ENCODE data around the gene VIT.

The VIT gene

DNA sequence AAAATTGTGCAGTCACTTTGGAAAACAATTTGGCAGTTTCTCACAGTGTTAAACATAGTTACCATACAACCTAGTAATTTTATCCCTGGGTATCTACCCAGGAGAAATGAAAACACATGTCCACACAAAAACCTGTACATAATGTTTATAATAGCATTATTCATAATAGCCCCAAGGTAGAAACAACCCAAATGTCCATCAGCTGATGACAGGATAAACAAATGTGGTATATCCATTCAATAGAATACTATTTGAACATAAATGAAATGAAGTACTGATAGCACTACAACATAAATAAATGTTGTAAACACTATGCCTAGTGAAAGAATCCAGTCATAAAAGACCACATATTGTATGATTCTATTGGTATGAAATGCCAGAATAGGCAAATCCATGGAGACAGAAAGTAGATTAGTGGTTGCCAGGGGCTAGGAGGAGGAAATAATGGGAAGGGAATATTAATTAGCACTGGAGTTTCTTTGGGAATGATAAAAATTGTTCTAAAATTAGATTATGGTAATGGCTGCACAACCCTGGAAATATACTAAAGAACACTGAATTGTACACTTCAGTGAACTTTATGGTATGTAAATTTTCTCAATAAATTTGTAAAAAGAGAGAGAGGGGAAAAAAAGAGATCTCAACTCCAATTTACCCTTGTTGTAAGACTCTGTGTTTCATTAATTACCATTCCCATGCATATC, 20.8 kb upstream of the VIT start:
- no peak overlapping the region for H3K4me3 ChIP-seq (ENCODE audit: low read depth, low read length)
- DNase-seq (ENCODE audit: low read depth) = no peak
- no peak for TF ChIP-seq CTCF (IDR thresholded peaks at IDR 0.05; ENCODE audit: insufficient read depth, low read depth, low read length, missing control alignments)

DNA sequence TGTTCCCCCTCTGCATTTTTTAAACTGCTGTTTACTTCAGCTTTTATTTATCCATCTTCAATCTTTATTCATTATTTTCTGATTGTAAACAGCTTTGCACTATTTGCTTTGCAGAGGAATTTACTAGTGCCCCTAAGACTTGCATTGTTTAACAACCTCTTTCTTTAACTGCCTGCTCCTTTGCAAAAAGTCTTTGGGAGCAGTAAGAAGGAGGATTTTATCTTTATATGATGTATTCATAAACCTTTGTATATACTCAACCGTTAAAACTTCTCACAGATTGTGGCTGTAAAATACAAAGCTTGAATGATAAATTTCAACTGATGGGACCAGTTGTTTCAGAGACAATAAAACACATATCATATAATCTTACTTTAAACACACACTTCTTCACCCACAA, 20.1 kb upstream of the VIT start:
- DNase-seq (ENCODE audit: low read depth) = no peak
- TF ChIP-seq CTCF (IDR thresholded peaks at IDR 0.05; ENCODE audit: insufficient read depth, low read depth, low read length, missing control alignments) = no peak
- H3K4me3 ChIP-seq (ENCODE audit: low read depth, low read length) = no peak overlapping the region

DNA sequence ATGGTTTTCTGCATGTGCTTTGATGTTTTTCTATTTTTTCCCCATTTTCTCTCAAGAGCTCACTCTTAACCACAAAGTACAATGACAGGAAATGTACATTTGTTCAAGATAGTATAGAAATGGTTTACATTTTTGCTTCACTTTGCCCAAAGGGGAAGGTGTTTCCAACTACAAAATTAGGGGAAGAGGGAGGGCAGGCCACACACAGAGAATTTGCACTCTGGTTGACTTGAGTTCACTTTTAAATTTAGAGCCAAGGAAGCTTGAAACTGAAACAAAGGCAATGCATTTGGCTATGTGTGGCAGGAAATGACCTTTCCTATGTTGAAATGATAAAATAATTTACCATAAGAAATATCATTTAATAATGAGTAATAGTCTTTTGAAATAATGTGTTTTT, 19.1 kb upstream of the VIT start:
- H3K4me3 ChIP-seq (ENCODE audit: low read depth, low read length) = no peak overlapping the region
- DNase-seq (ENCODE audit: low read depth) = no peak
- TF ChIP-seq CTCF (IDR thresholded peaks at IDR 0.05; ENCODE audit: insufficient read depth, low read depth, low read length, missing control alignments) = no peak

DNA sequence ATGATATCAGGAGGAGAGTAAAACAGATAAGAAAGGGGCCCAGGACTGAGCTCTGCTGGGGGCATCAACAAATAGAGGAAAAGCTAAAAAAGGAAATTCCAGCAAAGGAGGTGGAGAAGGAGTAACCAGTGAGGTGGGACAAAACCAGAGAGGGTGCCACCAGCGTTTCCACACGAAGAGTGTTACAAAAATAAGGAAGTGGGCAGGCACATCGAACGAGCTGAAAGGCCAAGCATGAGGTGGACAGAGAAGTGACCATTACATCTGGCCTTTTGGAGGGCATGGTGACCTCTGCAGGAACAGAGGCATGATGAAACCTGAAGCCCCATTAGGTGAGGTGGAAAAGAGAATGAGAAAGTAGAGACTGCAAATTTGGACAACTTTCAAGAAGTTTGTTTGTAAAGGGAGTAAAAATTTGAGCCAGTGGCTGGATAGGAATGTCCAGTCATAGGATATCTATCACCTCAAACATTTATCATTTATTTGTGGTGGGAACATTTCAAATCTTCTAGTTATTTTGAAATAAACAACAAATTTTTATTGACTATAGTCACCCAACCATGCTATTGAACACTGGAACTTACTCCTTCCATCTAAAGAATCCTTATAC, 18.4 kb upstream of the VIT start:
- DNase-seq (ENCODE audit: low read depth) = no peak
- TF ChIP-seq CTCF (IDR thresholded peaks at IDR 0.05; ENCODE audit: insufficient read depth, low read depth, low read length, missing control alignments) = no peak
- H3K4me3 ChIP-seq (ENCODE audit: low read depth, low read length) = no peak overlapping the region

DNA sequence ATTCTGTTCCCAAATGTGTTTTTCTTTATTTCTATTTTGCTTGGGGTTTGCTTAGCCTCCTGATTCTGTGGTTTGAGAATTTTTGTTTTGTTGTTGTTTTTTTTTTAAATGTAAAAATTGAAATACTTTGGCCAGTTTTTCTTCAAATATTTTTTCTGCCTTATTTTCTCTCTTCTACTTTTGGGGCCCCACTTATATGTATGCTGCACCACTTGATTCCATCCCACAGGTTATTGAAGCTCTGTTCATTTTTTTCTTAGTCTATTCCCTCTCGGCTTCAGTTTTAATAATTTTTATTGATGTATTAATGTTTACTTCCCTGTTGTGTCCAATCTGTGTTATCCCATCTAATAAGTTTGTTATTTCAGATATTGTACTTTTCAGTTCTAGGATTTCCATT, 17.7 kb upstream of the VIT start:
- no peak for DNase-seq (ENCODE audit: low read depth)
- no peak for TF ChIP-seq CTCF (IDR thresholded peaks at IDR 0.05; ENCODE audit: insufficient read depth, low read depth, low read length, missing control alignments)
- H3K4me3 ChIP-seq (ENCODE audit: low read depth, low read length) = no peak overlapping the region

- no peak for TF ChIP-seq CTCF (IDR thresholded peaks at IDR 0.05; ENCODE audit: insufficient read depth, low read depth, low read length, missing control alignments)
- no peak overlapping the region for H3K4me3 ChIP-seq (ENCODE audit: low read depth, low read length)
- DNase-seq (ENCODE audit: low read depth) = no peak
Measured at GRCh38 chr2:36680012-36680411, 16.5 kb upstream of the VIT start.

DNA sequence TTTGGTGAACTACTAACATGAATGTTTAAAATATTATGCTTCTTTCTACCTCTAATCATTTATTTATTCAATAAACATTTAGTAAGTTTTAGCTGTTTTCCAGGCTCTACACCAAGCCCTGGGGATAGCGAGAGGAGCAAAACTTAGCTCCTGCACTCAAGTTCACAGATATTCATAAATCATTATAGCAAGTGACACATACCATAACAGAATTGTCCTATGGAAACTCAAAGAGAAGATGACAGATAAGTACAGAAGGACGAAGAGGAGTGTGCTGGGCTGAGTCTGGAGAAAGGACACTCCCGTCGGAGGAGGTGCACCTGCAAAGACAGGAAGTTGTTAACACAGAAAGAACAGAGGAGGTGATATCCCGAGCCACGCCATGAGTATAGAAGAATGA, 13.9 kb upstream of the VIT start:
- no peak overlapping the region for H3K4me3 ChIP-seq (ENCODE audit: low read depth, low read length)
- no peak for DNase-seq (ENCODE audit: low read depth)
- no peak for TF ChIP-seq CTCF (IDR thresholded peaks at IDR 0.05; ENCODE audit: insufficient read depth, low read depth, low read length, missing control alignments)
